SK-N-SH treated with all-trans-retinoic acid at 6 μM for 48 hours (cell line): Measurements from ENCODE around the gene SCAF1.

Source experiments
- ARNTL ChIP-seq: fragments of 450-650 bp; formaldehyde crosslinking; IDR thresholded peaks from 2 replicates; pipeline ENCODE4 v1.5.0; 2020; ENCODE audit warnings: low read depth, mild to moderate bottlenecking, moderate library complexity, borderline replicate concordance
- BACH2 ChIP-seq: fragments of 250-450 bp; sonication (Bioruptor Pico); IDR thresholded peaks from 2 replicates; pipeline ENCODE4 v1.9.0; 2021; ENCODE audit warnings: mild to moderate bottlenecking, borderline replicate concordance
- CSDC2 ChIP-seq: fragments of 250-450 bp; sonication (Bioruptor Pico); IDR thresholded peaks from 2 replicates; pipeline ENCODE4 v1.5.0; 2020; ENCODE audit warnings: mild to moderate bottlenecking, moderate library complexity
- GLIS3 ChIP-seq: fragments of 250-450 bp; sonication (Bioruptor Pico); IDR thresholded peaks from 2 replicates; pipeline ENCODE4 v1.5.0; 2020; ENCODE audit warnings: mild to moderate bottlenecking, moderate library complexity
- RARB ChIP-seq: fragments of 250-450 bp; sonication (Bioruptor Pico); IDR thresholded peaks from 2 replicates; pipeline ENCODE4 v1.8.0; 2021; ENCODE audit warnings: mild to moderate bottlenecking, moderate library complexity
- TCF4 ChIP-seq: fragments of 250-450 bp; sonication (Bioruptor Pico); IDR thresholded peaks from 2 replicates; pipeline ENCODE4 v1.8.0; 2021; ENCODE audit warnings: mild to moderate bottlenecking, moderate library complexity, borderline replicate concordance
- TOX ChIP-seq: fragments of 250-450 bp; sonication (Bioruptor Pico); IDR thresholded peaks from 2 replicates; pipeline ENCODE4 v1.8.0; 2021; ENCODE audit warnings: mild to moderate bottlenecking, moderate library complexity, borderline replicate concordance
- ZFP3 ChIP-seq: fragments of 250-450 bp; sonication (Bioruptor Pico); IDR thresholded peaks from 2 replicates; pipeline ENCODE4 v1.5.0; 2020; ENCODE audit warnings: mild to moderate bottlenecking, moderate library complexity
- ZFP30 ChIP-seq: fragments of 450-650 bp; formaldehyde crosslinking; IDR thresholded peaks from 2 replicates; pipeline ENCODE4 v1.5.0; 2022; ENCODE audit warnings: mild to moderate bottlenecking, moderate library complexity
- ZNF70 ChIP-seq: fragments of 450-650 bp; formaldehyde crosslinking; IDR thresholded peaks from 2 replicates; pipeline ENCODE4 v1.5.0; 2020; ENCODE audit warnings: mild to moderate bottlenecking, moderate library complexity
- ZNF8 ChIP-seq: fragments of 450-650 bp; formaldehyde crosslinking; IDR thresholded peaks from 2 replicates; pipeline ENCODE4 v1.5.0; 2020; ENCODE audit warnings: mild to moderate bottlenecking, moderate library complexity
- TF ChIP-seq, protein P1 (sequence below): fragments of 250-450 bp; sonication (Bioruptor Pico); IDR thresholded peaks from 2 replicates; pipeline ENCODE4 v1.8.0; 2020; ENCODE audit warnings: mild to moderate bottlenecking, moderate library complexity, borderline replicate concordance
- TF ChIP-seq, protein P2 (sequence below): fragments of 250-450 bp; sonication (Bioruptor Pico); IDR thresholded peaks from 2 replicates; pipeline ENCODE4 v1.5.1; 2020; ENCODE audit warnings: low read depth, mild to moderate bottlenecking, moderate library complexity

DNA sequence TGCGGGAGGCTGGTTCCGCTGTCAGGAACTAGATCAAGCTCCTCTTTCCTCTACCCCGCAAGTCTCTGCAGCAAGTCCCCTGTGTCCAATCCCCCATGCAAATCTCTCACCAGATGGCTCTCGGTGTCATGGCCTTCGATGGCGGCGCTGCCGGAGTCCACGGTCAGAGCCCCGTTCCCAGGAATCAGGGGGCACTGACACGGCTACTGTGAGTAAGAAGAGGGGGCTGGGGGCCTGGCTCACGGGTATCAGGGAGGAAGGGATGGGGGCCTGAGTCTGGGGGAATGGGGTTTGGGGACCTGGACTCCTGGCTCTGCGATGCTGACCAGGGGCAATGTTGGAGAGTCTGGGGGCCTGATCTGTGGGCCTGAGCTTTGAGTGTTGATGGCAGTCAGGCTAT is 4.0 kb downstream of the SCAF1 start:
- TF ChIP-seq ZNF70 (CRISPR knock-in tag) (no peak), ZFP30 (CRISPR knock-in tag) (no peak), CSDC2 (CRISPR knock-in tag) (no peak), ZFP3 (no peak), ZNF8 (CRISPR knock-in tag) (no peak), TOX (CRISPR knock-in tag) (no peak), ARNTL (CRISPR knock-in tag) (no peak), RARB (CRISPR knock-in tag) (no peak), BACH2 (no peak), GLIS3 (CRISPR knock-in tag) (no peak), TCF4 (CRISPR knock-in tag) (no peak)
- TF ChIP-seq, protein P1, sequence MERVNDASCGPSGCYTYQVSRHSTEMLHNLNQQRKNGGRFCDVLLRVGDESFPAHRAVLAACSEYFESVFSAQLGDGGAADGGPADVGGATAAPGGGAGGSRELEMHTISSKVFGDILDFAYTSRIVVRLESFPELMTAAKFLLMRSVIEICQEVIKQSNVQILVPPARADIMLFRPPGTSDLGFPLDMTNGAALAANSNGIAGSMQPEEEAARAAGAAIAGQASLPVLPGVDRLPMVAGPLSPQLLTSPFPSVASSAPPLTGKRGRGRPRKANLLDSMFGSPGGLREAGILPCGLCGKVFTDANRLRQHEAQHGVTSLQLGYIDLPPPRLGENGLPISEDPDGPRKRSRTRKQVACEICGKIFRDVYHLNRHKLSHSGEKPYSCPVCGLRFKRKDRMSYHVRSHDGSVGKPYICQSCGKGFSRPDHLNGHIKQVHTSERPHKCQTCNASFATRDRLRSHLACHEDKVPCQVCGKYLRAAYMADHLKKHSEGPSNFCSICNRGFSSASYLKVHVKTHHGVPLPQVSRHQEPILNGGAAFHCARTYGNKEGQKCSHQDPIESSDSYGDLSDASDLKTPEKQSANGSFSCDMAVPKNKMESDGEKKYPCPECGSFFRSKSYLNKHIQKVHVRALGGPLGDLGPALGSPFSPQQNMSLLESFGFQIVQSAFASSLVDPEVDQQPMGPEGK (CRISPR knock-in tag): no peak
- TF ChIP-seq, protein P2, sequence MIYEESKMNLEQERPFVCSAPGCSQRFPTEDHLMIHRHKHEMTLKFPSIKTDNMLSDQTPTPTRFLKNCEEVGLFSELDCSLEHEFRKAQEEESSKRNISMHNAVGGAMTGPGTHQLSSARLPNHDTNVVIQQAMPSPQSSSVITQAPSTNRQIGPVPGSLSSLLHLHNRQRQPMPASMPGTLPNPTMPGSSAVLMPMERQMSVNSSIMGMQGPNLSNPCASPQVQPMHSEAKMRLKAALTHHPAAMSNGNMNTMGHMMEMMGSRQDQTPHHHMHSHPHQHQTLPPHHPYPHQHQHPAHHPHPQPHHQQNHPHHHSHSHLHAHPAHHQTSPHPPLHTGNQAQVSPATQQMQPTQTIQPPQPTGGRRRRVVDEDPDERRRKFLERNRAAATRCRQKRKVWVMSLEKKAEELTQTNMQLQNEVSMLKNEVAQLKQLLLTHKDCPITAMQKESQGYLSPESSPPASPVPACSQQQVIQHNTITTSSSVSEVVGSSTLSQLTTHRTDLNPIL: no peak
